OCI-LY1 (cell line): ENCODE data around the gene FBXO36.

Experiments used
- H2AFZ ChIP-seq: fragments of 200-600 bp; sonication (generic), shearing (Covaris generic); 2 replicates; pipeline ENCODE4 v1.6.0; 2014; ENCODE audit warnings: antibody characterized with exemption, mild to moderate bottlenecking, low read length
- H3F3A ChIP-seq: fragments of 200-600 bp; sonication (generic), shearing (Covaris generic); 2 replicates; pipeline ENCODE4 v1.6.0; 2014; ENCODE audit warnings: mild to moderate bottlenecking, antibody characterized with exemption, low read length, moderate library complexity; ENCODE audit not compliant: insufficient read depth
- H3K27ac ChIP-seq: fragments of 200-600 bp; sonication (generic); 2 replicates; pipeline ENCODE4 v1.5.1; 2014; ENCODE audit warnings: low read length, mixed run types, mild to moderate bottlenecking, low read depth; ENCODE audit not compliant: poor library complexity, severe bottlenecking
- H3K27me3 ChIP-seq: fragments of 200-600 bp; sonication (generic); 2 replicates; pipeline ENCODE4 v1.6.0; 2014; ENCODE audit warnings: antibody characterized with exemption, mild to moderate bottlenecking, low read length, moderate library complexity; ENCODE audit not compliant: insufficient read depth
- H3K36me3 ChIP-seq: fragments of 200-600 bp; sonication (generic); 2 replicates; pipeline ENCODE4 v1.6.1; 2014; ENCODE audit warnings: mild to moderate bottlenecking, antibody characterized with exemption, low read length, moderate library complexity, mixed read lengths; ENCODE audit not compliant: insufficient read depth
- H3K4me1 ChIP-seq: fragments of 200-600 bp; sonication (generic); 2 replicates; pipeline ENCODE4 v1.5.1; 2014; ENCODE audit warnings: mild to moderate bottlenecking, low read length, moderate library complexity; ENCODE audit not compliant: insufficient read depth, severe bottlenecking
- H3K4me2 ChIP-seq: fragments of 200-600 bp; sonication (generic), shearing (Covaris generic); 2 replicates; pipeline ENCODE4 v1.6.1; 2014; ENCODE audit warnings: low read length
- H3K4me3 ChIP-seq: fragments of 200-600 bp; sonication (generic); 2 replicates; pipeline ENCODE4 v1.5.1; 2014; ENCODE audit warnings: low read length, low read depth, mild to moderate bottlenecking, mixed read lengths; ENCODE audit not compliant: poor library complexity, severe bottlenecking
- H3K79me2 ChIP-seq: fragments of 200-600 bp; shearing (Covaris generic); 2 replicates; pipeline ENCODE4 v1.6.1; 2016; ENCODE audit warnings: mixed run types, low read length, mixed read lengths; ENCODE audit not compliant: insufficient read depth
- H3K9ac ChIP-seq: fragments of 200-600 bp; sonication (generic), shearing (Covaris generic); 2 replicates; pipeline ENCODE4 v1.6.1; 2014; ENCODE audit warnings: mild to moderate bottlenecking, low read length, mixed read lengths
- H3K9me2 ChIP-seq: fragments of 200-600 bp; sonication (generic), shearing (Covaris generic); 2 replicates; pipeline ENCODE4 v1.6.1; 2014; ENCODE audit warnings: low read depth, mild to moderate bottlenecking, low read length, mixed read lengths
- H3K9me3 ChIP-seq: fragments of 200-600 bp; shearing (Covaris generic); 2 replicates; pipeline ENCODE4 v1.6.1; 2014; ENCODE audit warnings: low read length, mixed read lengths
- H4K20me1 ChIP-seq: fragments of 200-600 bp; sonication (generic), shearing (Covaris generic); 2 replicates; pipeline ENCODE4 v1.6.0; 2016; ENCODE audit warnings: mild to moderate bottlenecking, low read length; ENCODE audit not compliant: insufficient read depth
- EZH2 ChIP-seq: fragments of 200-600 bp; sonication (generic), shearing (Covaris generic); IDR thresholded peaks from 2 replicates; pipeline ENCODE4 v1.8.0; 2017; ENCODE audit warnings: borderline replicate concordance, mixed run types, mild to moderate bottlenecking, antibody characterized with exemption, low read length, moderate library complexity, mixed read lengths
- TF ChIP-seq, protein P1 (sequence below): fragments of 200-600 bp; sonication (generic), shearing (Covaris generic); IDR thresholded peaks from 2 replicates; pipeline ENCODE4 v1.5.1; 2017; ENCODE audit warnings: mild to moderate bottlenecking, antibody characterized with exemption, low read length, moderate library complexity, mixed read lengths

Gene FBXO36, protein sequence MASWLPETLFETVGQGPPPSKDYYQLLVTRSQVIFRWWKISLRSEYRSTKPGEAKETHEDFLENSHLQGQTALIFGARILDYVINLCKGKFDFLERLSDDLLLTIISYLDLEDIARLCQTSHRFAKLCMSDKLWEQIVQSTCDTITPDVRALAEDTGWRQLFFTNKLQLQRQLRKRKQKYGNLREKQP

DNA sequence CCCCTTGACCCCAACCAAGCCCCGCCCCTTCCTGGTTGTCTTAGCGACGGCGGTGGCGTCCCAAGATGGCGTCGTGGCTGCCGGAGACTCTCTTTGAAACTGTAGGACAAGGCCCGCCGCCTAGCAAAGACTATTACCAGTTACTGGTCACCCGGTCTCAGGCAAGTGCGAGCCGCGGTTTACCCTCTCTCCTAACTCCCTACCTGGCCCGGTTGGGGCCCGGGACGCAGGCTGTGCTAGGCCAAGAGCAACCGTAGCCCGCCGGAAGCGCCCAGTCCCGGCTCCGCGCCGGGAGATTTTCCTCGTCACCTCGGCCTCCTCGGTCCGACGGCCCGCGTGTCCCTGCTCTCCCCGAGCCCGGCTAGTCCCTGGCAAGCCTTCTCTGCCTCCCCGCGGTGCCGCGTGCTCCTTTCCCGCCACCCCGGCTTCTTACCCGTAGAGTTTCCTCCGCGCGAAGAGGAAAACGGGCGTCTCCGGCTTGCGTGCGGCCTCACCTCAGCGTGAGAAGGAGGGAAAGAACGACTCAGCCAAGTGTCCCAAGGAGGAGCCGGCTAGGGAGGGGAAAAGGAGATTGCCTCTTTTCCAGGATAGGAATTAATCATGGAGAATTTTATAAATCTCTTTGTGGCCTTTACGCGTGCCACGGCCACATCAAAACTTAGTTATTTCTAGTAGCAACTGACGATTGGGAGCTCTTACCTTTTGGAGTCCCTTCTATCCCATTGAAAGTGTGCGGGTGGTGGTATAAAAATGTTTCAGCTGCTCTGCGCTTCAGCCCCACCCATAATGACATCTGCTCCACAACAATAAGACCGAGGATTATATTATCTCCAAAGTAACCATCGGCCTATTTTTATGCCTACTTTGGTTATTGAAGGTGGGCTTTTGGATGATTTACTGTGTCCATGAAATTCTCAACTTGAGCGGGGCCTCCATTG is at the start of gene FBXO36:
FBXO36 (plus strand) TSS at position 55 of the 938 bp plus-strand sequence; CDS start at position 66, 11 bp downstream.
- peaks cover 38% of the 10 kb centered on the region for H3K79me2 ChIP-seq
- H3K36me3 ChIP-seq: peaks cover 7% of the 10 kb centered on the region
- no peaks in the 10 kb centered on the region for H3F3A ChIP-seq
- H3K9me3 ChIP-seq: no peaks in the 10 kb centered on the region
- no peaks in the 10 kb centered on the region for H4K20me1 ChIP-seq
- H3K9me2 ChIP-seq: no peaks in the 10 kb centered on the region
- H3K4me1 ChIP-seq: peaks cover 22% of the 10 kb centered on the region
- no peaks in the 10 kb centered on the region for H3K27me3 ChIP-seq
- H3K4me3 ChIP-seq: peak within 1 kb of the TSS; percentile 100
- peak within 1 kb of the TSS; percentile 74 for H3K9ac ChIP-seq
- H2AFZ ChIP-seq: peak within 1 kb of the TSS; percentile 36; the same call in 1 of the 2 replicates
- peak within 1 kb of the TSS; percentile 83 for H3K27ac ChIP-seq
- peak within 1 kb of the TSS; percentile 100 for H3K4me2 ChIP-seq
- TF ChIP-seq, protein P1, sequence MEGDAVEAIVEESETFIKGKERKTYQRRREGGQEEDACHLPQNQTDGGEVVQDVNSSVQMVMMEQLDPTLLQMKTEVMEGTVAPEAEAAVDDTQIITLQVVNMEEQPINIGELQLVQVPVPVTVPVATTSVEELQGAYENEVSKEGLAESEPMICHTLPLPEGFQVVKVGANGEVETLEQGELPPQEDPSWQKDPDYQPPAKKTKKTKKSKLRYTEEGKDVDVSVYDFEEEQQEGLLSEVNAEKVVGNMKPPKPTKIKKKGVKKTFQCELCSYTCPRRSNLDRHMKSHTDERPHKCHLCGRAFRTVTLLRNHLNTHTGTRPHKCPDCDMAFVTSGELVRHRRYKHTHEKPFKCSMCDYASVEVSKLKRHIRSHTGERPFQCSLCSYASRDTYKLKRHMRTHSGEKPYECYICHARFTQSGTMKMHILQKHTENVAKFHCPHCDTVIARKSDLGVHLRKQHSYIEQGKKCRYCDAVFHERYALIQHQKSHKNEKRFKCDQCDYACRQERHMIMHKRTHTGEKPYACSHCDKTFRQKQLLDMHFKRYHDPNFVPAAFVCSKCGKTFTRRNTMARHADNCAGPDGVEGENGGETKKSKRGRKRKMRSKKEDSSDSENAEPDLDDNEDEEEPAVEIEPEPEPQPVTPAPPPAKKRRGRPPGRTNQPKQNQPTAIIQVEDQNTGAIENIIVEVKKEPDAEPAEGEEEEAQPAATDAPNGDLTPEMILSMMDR: no peak
- TF ChIP-seq EZH2: no peak

DNA sequence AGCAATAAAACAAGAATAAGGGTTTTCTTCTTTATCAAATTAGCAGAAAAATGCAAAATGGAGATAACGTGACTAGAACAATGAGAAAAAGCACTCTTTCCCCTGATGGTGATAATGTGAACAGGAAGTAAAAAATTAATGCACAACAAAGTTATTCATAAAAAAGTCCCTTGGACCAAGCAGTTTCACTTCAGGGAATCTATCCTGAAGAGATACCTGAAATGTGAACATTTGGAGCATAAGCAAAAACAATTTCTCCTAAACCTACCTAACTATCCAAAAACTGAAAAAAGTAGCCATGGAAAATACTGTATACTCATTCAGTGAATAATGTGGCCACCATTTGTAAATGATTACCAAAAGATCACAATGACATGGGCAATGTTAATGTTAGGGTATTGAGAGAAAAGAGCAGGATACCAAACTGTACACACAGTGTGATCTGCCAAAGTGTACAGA is 49.2 kb upstream of the FBXO36 start:
- no peak overlapping the region for H2AFZ ChIP-seq
- H3K9me3 ChIP-seq: no peaks in the 10 kb centered on the region
- no peak overlapping the region for H3K27ac ChIP-seq
- no peak overlapping the region for H3K4me2 ChIP-seq
- peaks cover 50% of the 10 kb centered on the region for H3K36me3 ChIP-seq
- H3K9ac ChIP-seq: no peak overlapping the region
- no peaks in the 10 kb centered on the region for H4K20me1 ChIP-seq
- no peaks in the 10 kb centered on the region for H3K27me3 ChIP-seq
- no peaks in the 10 kb centered on the region for H3K9me2 ChIP-seq
- no peaks in the 10 kb centered on the region for H3F3A ChIP-seq
- H3K4me1 ChIP-seq: peaks cover 5% of the 10 kb centered on the region
- H3K79me2 ChIP-seq: peaks cover 23% of the 10 kb centered on the region; the same call in 1 of the 2 replicates
- TF ChIP-seq, protein P1: no peak
- TF ChIP-seq EZH2: no peak
- no peak overlapping the region for H3K4me3 ChIP-seq

DNA sequence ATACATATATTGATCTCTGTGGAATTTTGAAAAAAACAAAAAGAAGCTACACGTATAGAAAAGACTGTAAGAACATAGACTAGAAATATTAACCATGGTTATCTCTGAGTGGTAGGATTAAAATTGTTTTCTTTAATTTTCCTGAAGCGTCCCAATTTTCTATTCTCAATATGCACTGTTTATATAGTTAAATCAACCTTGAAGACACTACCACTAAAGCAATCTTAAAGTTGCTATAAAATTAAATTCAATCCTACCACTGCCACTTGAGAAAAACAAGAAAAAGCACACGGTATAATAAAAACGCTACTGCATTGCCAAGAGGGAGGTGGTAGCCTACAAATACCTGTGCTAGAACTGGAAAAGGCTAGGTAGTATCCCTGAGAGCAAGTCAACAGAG is 47.7 kb upstream of the FBXO36 start:
- Histone ChIP-seq H3K9ac (no peak overlapping the region), H3F3A (no peaks in the 10 kb centered on the region), H3K27me3 (no peaks in the 10 kb centered on the region), H3K4me3 (no peak overlapping the region), H3K4me2 (no peak overlapping the region), H3K27ac (no peak overlapping the region), H2AFZ (no peak overlapping the region), H3K4me1 (peaks cover 5% of the 10 kb centered on the region), H3K79me2 (peaks cover 19% of the 10 kb centered on the region; the same call in 1 of the 2 replicates), H3K36me3 (peaks cover 46% of the 10 kb centered on the region), H3K9me2 (no peaks in the 10 kb centered on the region), H4K20me1 (no peaks in the 10 kb centered on the region), H3K9me3 (no peaks in the 10 kb centered on the region)
- no peak for TF ChIP-seq EZH2
- TF ChIP-seq, protein P1: no peak
